ENCODE results near the gene PEAR1. TPM values are rescaled to one million over a fixed set of nuclear protein-coding genes. Genes with fewer than 3 reads are reported as not detected.
A peak's percentile ranks its signal among the peaks of the same experiment; 100 is the strongest.

PEAR1 gene
- total RNA-seq, 2 experiments from 2014 or later, result not detected

GRCh38 chr1:156908955-156909354 lies 15.4 kb downstream of the PEAR1 start:
- POLR2A ChIA-PET, result no interaction called here
- TF ChIP-seq CTCF (conservative IDR thresholded peaks at IDR 0.05; ENCODE audit: low read length) (no peak), EZH2phosphoT487 (IDR thresholded peaks at IDR 0.05; ENCODE audit: borderline replicate concordance, low read depth, low read length) (no peak)

GRCh38 chr1:156909671-156910070 lies 16.2 kb downstream of the PEAR1 start:
- H3K36me3 ChIP-seq (ENCODE audit: insufficient read depth, low read length), result no peaks in the 10 kb centered on the region
- no peak overlapping the region for H3K4me3 ChIP-seq (ENCODE audit: low read depth, low read length, poor library complexity, severe bottlenecking)
- H3K4me1 ChIP-seq (ENCODE audit: insufficient read depth, low read length, poor library complexity, severe bottlenecking), result no peaks in the 10 kb centered on the region
- H3K79me2 ChIP-seq (ENCODE audit: insufficient read depth, low read depth, low read length), result no peaks in the 10 kb centered on the region
- H3K9me3 ChIP-seq (ENCODE audit: low read length), result no peaks in the 10 kb centered on the region
- CTCF ChIA-PET (ENCODE audit: unreplicated experiment), result no interaction called here
- no peak overlapping the region for H2AFZ ChIP-seq (ENCODE audit: low read length)
- intact Hi-C loops (cut with micrococcal nuclease; ENCODE audit: unreplicated experiment), result no loop called here
- DNase-seq (ENCODE audit: low spot score), result no peak
- no peak for TF ChIP-seq CTCF (conservative IDR thresholded peaks at IDR 0.05; ENCODE audit: low read length)
- TF ChIP-seq EZH2phosphoT487 (IDR thresholded peaks at IDR 0.05; ENCODE audit: borderline replicate concordance, low read depth, low read length), result no peak
- POLR2A ChIA-PET, result no interaction called here
- no peak overlapping the region for H3K27ac ChIP-seq (ENCODE audit: low read depth, low read length, poor library complexity, severe bottlenecking)
- BruUV-seq (replicated peaks), result no TSS peak
- H3K9me2 ChIP-seq (ENCODE audit: insufficient read depth, low read length), result no peaks in the 10 kb centered on the region
- H4K20me1 ChIP-seq (ENCODE audit: insufficient read depth, low read length), result no peaks in the 10 kb centered on the region
- no peak overlapping the region for H3K4me2 ChIP-seq (ENCODE audit: low read length)

More at GRCh38 chr1:156908955-156909354, 15.4 kb downstream of the PEAR1 start:
- Histone ChIP-seq H3K79me2 (ENCODE audit: insufficient read depth, low read depth, low read length) (no peaks in the 10 kb centered on the region), H3K4me1 (ENCODE audit: insufficient read depth, low read length, poor library complexity, severe bottlenecking) (no peaks in the 10 kb centered on the region), H4K20me1 (ENCODE audit: insufficient read depth, low read length) (no peaks in the 10 kb centered on the region), H3K4me2 (ENCODE audit: low read length) (no peak overlapping the region), H2AFZ (ENCODE audit: low read length) (no peak overlapping the region), H3K36me3 (ENCODE audit: insufficient read depth, low read length) (no peaks in the 10 kb centered on the region), H3K4me3 (ENCODE audit: low read depth, low read length, poor library complexity, severe bottlenecking) (no peak overlapping the region), H3K9me3 (ENCODE audit: low read length) (no peaks in the 10 kb centered on the region), H3K9me2 (ENCODE audit: insufficient read depth, low read length) (no peaks in the 10 kb centered on the region), H3K27ac (ENCODE audit: low read depth, low read length, poor library complexity, severe bottlenecking) (no peak overlapping the region)
- intact Hi-C loops (cut with micrococcal nuclease; ENCODE audit: unreplicated experiment), result no loop called here
- CTCF ChIA-PET (ENCODE audit: unreplicated experiment), result no interaction called here
- DNase-seq (ENCODE audit: low spot score), result no peak
- no TSS peak for BruUV-seq (replicated peaks)

- peak; percentile 50 for DNase-seq (ENCODE audit: low spot score)
- ChIA-PET CTCF (ENCODE audit: unreplicated experiment) (no interaction called here), POLR2A (no interaction called here)
- H2AFZ ChIP-seq (ENCODE audit: low read length), result no peak overlapping the region
- no TSS peak for BruUV-seq (replicated peaks)
- H3K9me3 ChIP-seq (ENCODE audit: low read length), result no peaks in the 10 kb centered on the region
- H3K4me3 ChIP-seq (ENCODE audit: low read depth, low read length, poor library complexity, severe bottlenecking), result no peak overlapping the region
- H3K4me1 ChIP-seq (ENCODE audit: insufficient read depth, low read length, poor library complexity, severe bottlenecking), result no peaks in the 10 kb centered on the region
- no peak overlapping the region for H3K4me2 ChIP-seq (ENCODE audit: low read length)
- H3K79me2 ChIP-seq (ENCODE audit: insufficient read depth, low read depth, low read length), result no peaks in the 10 kb centered on the region
- intact Hi-C loops (cut with micrococcal nuclease; ENCODE audit: unreplicated experiment), result no loop called here
- H3K9me2 ChIP-seq (ENCODE audit: insufficient read depth, low read length), result no peaks in the 10 kb centered on the region
- no peaks in the 10 kb centered on the region for H3K36me3 ChIP-seq (ENCODE audit: insufficient read depth, low read length)
- no peak for TF ChIP-seq EZH2phosphoT487 (IDR thresholded peaks at IDR 0.05; ENCODE audit: borderline replicate concordance, low read depth, low read length)
- TF ChIP-seq CTCF (conservative IDR thresholded peaks at IDR 0.05; ENCODE audit: low read length), result peak; percentile 83
- H4K20me1 ChIP-seq (ENCODE audit: insufficient read depth, low read length), result no peaks in the 10 kb centered on the region
- no peak overlapping the region for H3K27ac ChIP-seq (ENCODE audit: low read depth, low read length, poor library complexity, severe bottlenecking)
These were observed 16.8 kb downstream of the PEAR1 start for GRCh38 chr1:156910309-156910782.
